Stimulated activated CD4-positive, alpha-beta T cell treated with anti-CD3 and anti-CD28 coated beads, Interleukin-4, amount 100 ng/mL, for 48 hours (primary cell): ENCODE data around the gene CDCP1.
"Not testable (repeated sequence)": the region's sequence is repeated elsewhere in the genome, so short reads cannot be mapped to it uniquely, and the experiment has no call there.

Source experiments
- DNase-seq, 2 donors: peaks; one replicate each; pipeline ENCODE4 v3.0.0-alpha.2; 2020; ENCODE audit warnings: low read depth in 2 of 2

Gene CDCP1

DNA sequence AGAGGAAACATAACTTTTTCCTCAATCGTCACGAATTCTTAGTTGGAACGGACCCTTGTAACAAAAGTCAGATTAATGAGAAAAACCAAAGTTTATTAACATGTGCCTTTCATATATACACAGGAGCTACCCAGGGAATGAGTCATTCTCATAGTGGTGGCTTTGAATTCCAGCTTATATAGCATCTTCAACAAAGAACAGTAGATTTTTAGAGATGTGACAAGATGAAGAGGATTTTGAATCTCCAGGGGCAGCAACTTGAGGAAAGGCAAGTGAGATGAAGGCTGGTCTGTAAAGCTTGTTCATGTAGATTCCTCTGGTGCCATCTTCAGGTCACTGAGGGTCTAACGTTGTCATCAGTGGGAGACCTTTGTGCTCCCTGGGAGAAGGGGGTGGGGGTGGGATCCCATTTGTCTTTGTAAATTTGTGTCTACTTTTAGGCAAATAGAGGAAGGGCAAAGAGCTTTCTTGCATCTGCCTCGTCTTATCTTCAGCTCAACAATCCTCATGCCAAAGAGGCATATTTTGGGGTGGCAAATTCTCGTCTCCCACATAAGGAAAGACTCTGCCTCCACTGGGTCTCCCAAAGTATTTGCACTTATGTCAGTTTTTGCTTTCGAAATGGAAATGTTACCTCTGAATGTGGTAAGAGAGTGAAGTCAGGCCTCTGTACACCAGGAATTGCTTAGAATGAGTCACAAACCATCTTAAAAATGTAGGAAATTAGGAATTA lies 90.6 kb downstream of the CDCP1 start:
- no peak for DNase-seq

DNA sequence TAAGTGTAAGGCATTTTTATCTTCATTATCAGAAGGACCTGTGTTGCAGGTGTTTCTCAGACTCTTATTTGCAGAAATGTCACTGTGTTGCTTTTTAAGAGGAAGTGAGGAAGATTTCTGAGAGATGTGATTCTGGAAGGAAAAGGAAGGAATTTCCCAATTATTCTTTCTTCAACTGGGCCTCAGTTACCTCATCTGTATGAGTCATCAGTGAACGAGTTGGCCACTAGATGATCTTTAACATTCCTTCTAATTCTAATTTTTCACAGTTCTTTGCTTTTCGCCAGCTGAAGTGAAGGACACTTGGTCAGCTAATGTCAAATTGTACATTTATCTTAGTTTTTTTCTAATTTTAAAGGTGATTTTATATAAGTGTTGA lies 91.2 kb downstream of the CDCP1 start:
- no peak for DNase-seq

DNA sequence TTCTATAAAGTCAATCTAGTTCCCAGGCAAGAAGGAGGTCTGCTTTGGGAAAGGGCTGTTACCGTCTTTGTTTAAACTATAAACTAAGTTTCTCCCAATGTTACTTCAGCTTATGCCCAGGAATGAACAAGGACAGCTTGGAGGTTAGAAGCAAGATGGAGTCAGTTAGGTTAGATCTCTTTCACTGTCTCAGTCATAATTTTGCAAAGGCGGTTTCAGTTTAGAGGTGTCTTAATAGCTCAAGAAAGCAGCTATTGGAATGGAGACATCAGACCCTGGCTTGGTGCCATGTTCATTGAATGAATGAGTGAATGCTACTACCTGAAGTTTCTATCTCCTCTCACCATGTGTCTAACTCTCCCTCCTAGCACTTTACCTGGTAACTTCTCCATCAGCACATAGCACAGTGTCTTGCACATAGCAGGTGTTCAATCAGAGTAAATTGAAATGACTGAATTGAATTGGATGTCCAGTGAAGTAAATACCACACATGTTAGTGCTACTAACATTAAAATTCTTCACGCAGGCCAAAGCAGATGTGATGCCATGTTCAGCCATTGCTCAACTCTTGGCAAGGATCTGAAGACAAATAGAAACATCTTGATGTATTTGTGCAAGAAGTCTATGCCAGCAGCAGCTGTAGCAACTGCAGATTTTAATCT lies 91.9 kb downstream of the CDCP1 start:
- no peak for DNase-seq

- not testable (repeated sequence) for DNase-seq
Measured at GRCh38 chr3:45053805-45054195, 92.4 kb downstream of the CDCP1 start.

- no peak for DNase-seq
Measured at GRCh38 chr3:45051685-45052084, 94.5 kb downstream of the CDCP1 start.

- no peak for DNase-seq
Measured at GRCh38 chr3:45049807-45050206, 96.4 kb downstream of the CDCP1 start.

DNA sequence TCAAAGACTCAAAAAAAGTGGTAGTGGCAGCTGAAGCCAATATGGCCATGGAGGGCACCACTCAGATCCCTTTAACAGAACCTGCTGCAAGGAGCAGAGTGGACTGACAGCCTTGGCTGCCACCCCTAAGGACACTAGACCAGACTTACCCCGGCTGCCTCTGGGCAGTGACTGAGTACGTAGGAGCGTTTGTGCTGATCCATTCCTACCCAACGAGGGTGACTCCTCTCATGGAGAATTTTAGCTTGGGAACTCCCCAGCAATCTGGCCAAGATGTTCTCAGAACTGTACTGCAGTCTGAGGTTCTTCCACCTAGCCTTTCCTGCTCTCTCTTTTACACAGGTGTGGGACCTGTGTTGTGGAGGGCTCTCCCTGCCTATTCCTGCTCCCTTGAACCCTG lies 97.9 kb downstream of the CDCP1 start:
- DNase-seq = no peak

DNA sequence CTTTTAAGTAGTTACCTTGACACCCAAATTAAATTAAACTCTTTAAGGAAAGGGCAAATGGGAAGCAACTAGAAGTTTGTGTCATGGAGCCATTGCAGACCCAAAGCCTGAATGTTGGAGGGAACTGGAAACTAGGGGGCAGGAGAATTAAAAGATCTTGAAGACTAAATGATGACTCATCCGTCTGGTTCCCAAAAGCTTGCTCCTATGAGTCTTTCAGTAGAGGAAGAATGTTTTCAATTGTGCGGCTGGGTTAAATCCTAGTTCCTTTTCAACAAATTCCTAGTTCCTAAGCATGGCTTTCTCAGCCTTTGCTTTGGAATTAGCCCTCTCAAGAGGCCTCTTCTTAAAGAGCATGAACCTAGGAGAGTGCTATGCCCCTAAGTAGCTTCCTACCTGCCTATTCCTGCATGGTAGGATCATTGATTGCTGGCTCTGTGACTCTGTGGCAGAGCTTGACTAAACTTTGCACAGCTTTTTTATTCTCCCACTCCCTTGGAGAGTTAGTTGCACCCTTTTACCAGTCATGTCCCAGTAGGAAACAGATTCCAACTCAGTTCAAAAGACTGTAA lies 102.4 kb downstream of the CDCP1 start:
- DNase-seq = no peak

GRCh38 chr3:45042162-45042561 lies 104.0 kb downstream of the CDCP1 start:
- DNase-seq = no peak

GRCh38 chr3:45041666-45042065 lies 104.5 kb downstream of the CDCP1 start:
- DNase-seq = no peak

- peak; percentile 83 to 86 for DNase-seq
Measured at GRCh38 chr3:45037720-45038455, 108.3 kb downstream of the CDCP1 start.

DNA sequence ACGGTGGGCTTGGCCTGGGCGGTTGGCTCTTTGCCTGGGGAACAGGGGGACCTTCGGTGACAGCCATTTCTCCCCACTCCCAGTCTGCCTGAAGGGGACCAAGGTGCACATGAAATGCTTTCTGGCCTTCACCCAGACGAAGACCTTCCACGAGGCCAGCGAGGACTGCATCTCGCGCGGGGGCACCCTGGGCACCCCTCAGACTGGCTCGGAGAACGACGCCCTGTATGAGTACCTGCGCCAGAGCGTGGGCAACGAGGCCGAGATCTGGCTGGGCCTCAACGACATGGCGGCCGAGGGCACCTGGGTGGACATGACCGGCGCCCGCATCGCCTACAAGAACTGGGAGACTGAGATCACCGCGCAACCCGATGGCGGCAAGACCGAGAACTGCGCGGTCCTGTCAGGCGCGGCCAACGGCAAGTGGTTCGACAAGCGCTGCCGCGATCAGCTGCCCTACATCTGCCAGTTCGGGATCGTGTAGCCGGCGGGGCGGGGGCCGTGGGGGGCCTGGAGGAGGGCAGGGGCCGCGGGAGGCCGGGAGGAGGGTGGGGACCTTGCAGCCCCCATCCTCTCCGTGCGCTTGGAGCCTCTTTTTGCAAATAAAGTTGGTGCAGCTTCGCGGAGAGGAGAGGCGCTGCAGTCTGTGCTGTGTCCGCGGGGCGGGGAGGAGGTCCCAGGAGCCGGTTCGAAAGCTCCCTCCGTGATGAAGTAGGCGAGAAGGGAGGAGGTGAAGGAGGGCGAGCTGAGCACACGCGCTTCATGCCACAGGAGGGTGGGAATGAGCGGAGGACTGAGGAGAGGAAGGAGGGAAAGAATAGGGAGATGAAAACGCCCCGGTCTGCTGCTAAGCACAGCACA lies 110.5 kb downstream of the CDCP1 start:
- DNase-seq = peak in 1 of 2 donors; percentile 8

GRCh38 chr3:45034612-45035252 lies 111.4 kb downstream of the CDCP1 start:
- no peak for DNase-seq

DNA sequence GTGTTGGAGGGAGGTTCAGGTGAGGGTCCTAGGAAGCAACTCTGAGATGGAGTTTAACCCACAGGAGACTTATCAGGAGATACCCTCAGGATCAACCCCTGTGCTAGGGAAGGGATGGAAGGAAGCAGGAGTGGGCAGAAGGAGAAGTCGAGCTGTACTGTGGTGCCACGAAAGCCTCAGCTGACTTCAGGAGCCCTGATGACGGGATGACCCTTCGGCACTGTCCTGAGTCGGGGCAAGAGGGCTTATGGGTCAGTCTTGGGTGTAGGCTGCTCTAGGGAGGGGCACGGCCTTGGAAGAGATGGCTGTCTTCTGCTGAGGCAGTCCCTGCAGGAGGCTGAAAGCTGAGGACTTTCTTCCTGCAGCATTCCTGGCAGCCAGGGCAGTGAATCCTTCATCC lies 112.4 kb downstream of the CDCP1 start:
- no peak for DNase-seq
